PFSK-1 (cell line): ENCODE results near the gene GPR171.

Experiments
- FOXP2 ChIP-seq: optimal IDR thresholded peaks from 2 replicates; pipeline ENCODE3; 2011; ENCODE audit warnings: borderline replicate concordance, control low read depth, inconsistent platforms; ENCODE audit not compliant: insufficient read depth; ENCODE audit errors: extremely low read length, extremely low read depth
- POLR2AphosphoS5 ChIP-seq: IDR thresholded peaks from 2 replicates; pipeline ENCODE4 v1.6.1; 2012; ENCODE audit warnings: low read depth, mild to moderate bottlenecking, control low read depth, low read length, moderate library complexity
- REST ChIP-seq, 2 experiments: IDR thresholded peaks; 2 replicates each; pipeline versions ENCODE4 v1.6.1 to v1.8.0; 2011 to 2012; ENCODE audit warnings: low read depth in 2 of 2, low read length in 2 of 2, control low read depth in 1 of 2, inconsistent platforms in 1 of 2, mild to moderate bottlenecking in 1 of 2, moderate library complexity in 1 of 2; ENCODE audit not compliant: insufficient read depth in 1 of 2
- SIN3A ChIP-seq: IDR thresholded peaks from 2 replicates; pipeline ENCODE4 v1.6.1; 2012; ENCODE audit warnings: mild to moderate bottlenecking, low read length, moderate library complexity, borderline replicate concordance; ENCODE audit not compliant: insufficient read depth
- TAF1 ChIP-seq: IDR thresholded peaks from 2 replicates; pipeline ENCODE4 v1.6.1; 2012; ENCODE audit warnings: low read length, control low read depth, borderline replicate concordance; ENCODE audit not compliant: insufficient read depth

Gene GPR171

GRCh38 chr3:151165226-151165625, 37.8 kb downstream of the GPR171 start:
- no peak for TF ChIP-seq POLR2AphosphoS5
- TF ChIP-seq SIN3A: no peak
- no peak for TF ChIP-seq TAF1
- no peak for TF ChIP-seq FOXP2
- no peak for TF ChIP-seq REST (IDR thresholded peaks at IDR 0.05; ENCODE audit: insufficient read depth in 1 of 2, low read depth in 2 of 2, low read length in 2 of 2)

- TF ChIP-seq POLR2AphosphoS5 (no peak), FOXP2 (no peak), TAF1 (no peak), REST (IDR thresholded peaks at IDR 0.05; ENCODE audit: insufficient read depth in 1 of 2, low read depth in 2 of 2, low read length in 2 of 2) (no peak), SIN3A (no peak)
Observed at GRCh38 chr3:151159806-151160205, 43.2 kb downstream of the GPR171 start.

GRCh38 chr3:151156618-151157216, 46.3 kb downstream of the GPR171 start:
- TF ChIP-seq TAF1 (no peak), FOXP2 (no peak), REST (IDR thresholded peaks at IDR 0.05; ENCODE audit: insufficient read depth in 1 of 2, low read depth in 2 of 2, low read length in 2 of 2) (no peak), POLR2AphosphoS5 (no peak), SIN3A (no peak)

GRCh38 chr3:151155409-151156128, 47.4 kb downstream of the GPR171 start:
- TF ChIP-seq REST (IDR thresholded peaks at IDR 0.05; ENCODE audit: insufficient read depth in 1 of 2, low read depth in 2 of 2, low read length in 2 of 2): no peak
- no peak for TF ChIP-seq POLR2AphosphoS5
- TF ChIP-seq TAF1: no peak
- TF ChIP-seq SIN3A: no peak
- no peak for TF ChIP-seq FOXP2
